Measurements from ENCODE around the gene ROR2.

Gene ROR2

DNA sequence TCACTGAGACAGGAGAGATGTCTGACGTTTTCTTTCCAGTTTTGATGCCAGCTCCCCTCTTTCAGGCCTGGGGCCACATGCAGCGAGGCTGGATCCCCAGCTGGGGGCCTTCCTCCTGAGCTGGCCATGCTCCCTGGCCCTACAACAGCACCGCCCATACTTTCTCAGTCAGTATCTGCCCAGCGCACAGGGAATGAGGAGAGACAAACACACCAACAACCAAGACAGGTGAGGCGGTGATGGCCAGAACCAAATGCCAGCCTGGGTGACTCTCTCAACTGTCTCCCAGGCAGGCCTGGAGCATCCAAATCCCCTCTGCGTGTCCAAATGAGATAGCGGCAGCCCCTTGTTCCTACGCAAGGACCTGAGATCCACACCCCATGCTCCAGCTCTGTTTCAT lies 109.6 kb downstream of the ROR2 start:
- no peak for DNase-seq

DNA sequence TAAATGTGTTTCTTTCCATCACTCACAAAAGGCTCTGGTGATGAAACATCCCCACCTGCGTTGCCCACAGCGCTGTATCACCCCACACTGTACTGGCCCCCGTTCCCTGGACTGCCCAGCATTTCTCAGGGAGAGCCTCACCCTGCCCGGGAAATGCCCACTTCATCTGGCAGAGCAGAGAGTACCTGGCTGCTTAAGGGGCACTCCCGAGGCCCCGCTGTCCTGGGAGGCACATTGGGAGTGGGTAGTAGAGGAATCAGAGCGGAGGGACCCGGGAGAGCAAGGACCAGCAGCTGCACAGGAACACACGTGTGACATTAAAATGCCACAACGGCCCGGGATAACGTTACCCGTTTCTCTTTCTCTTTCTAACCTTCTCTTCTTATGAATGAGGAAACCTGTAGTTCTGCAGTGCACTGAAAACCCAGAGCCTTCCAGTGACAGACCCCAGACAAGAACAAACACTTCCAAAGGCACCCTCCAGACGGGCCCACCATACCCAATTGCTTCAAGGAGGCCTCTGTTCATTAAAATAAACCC lies 110.0 kb downstream of the ROR2 start:
- DNase-seq: no peak

DNA sequence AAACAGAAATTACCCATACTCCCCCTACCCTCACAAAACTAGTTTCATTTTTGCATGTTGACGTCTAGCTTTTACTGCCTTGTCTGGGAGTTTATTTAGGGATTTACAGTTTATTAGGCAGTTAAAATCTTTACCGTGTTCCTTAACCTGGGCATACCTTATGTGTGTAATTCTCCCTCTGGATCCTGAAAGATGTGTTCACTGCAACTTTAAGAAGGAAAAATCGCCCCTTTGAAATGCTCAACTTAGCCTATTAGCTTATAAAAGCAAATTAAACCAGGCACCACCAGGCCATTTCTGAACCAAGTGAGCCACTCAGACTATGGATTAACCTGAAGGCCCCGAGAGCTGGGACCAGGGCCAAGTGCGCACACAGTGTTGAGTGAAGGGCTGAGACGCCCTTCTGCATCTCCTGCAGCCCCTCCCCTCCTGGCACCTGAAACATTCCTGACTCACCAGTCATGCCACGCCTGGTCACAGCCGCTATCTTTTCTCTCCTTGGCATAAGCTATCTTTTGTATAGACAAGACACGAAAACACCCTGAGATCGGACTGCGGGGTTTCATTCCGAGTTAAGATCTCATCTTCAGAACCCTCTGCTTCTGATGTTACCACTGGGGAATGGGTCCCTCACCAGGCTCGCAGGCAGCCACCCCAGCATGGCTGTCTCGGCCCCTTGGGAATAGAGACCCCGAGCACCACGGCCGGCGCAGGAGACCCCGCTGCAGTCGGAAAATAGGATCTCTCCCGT lies 111.9 kb downstream of the ROR2 start:
- DNase-seq: no peak

DNA sequence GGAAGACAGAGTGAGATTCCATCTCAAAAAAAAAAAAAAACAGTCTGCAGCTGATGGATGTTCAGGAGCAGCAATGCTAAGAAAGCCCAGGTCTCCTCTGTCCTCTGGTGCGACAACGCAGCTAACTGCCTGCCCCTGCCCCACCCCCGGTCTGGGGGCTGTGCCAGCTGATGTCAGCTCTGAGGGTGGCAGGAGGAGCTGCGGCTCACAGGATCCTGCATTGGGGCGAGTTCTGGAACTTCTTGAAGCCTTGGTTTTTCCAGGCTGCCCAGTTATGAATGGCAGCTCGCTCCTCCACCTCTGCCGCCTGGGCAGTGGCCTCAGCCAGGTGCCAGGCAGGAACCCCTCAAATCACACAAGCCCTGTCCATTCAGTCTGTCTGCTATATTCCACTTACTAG lies 113.5 kb downstream of the ROR2 start:
- no peak for DNase-seq

DNA sequence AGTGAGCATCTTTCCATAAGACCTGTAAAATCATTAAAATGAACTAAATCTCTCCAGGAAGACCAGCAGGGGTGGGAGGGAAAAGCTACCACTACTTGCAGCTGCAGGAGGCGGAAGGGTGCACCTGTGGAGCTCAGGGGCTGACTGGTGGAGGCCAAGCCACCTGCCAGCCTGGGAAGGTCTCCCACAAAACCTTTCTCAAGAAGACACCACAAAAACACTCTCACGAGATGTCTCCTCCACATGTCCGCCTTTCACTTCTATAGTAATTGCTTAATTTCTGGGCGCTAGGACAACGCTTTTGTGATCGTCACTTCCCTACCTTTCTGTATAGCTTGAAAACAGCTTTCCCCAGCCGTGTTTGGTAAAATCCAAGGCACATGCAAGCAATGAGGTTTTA lies 114.4 kb downstream of the ROR2 start:
- no peak for DNase-seq

DNA sequence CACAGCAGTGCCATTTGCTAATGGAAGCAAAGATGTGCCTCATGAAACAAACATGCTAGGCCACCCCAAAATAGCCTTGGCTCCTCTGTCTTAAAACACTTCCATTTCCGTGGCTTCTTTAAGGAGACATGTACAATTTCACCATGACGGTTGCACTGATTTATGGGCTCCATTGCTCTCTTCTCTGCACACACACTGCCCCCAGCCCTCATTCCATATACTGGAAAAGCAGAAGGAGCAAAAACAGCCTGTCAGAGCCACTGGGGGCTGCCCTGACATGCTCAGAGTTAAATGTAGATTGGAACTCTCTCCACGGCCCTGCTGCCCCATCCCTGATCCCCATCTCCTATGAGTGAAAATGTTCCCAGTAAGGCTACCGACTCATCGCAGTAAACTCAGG lies 114.8 kb downstream of the ROR2 start:
- DNase-seq: no peak

DNA sequence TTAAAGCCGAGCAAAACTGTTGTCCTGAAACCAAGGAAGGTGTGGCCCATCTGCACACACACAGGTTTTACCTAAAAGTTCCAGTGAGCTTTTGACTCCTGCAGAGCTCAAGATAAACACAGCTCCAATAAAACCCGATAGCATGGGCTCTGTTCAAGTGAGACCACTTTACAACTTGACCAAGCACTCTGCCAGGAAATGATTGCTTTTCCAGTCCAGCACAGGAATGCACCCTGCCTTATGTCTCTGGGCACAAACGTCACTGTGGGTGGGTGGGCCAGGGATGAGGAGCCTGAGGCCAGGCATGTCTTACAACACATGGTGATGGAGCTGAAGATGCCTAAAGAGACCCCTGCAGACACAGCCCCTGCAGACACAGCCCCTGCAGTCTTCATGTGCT lies 115.3 kb downstream of the ROR2 start:
- DNase-seq: no peak

DNA sequence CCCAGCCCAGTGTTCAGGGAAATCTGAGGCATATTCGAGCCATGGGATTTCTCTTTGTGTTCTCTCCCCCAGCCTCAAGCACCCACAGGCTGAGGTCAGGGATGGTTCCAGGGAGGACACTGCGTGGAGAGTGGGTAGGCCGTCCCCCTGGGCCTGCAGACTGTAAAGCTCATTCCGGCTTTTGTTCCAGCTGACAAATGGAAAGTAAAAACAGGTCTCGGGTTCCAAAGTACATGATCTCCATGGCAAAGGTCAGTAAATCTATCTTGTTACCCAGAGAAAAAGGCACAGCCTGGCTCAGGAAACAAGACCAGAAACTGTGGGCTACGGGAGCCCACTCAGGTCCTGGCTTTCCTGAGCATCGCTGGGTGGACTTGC lies 116.2 kb downstream of the ROR2 start:
- no peak for DNase-seq

DNA sequence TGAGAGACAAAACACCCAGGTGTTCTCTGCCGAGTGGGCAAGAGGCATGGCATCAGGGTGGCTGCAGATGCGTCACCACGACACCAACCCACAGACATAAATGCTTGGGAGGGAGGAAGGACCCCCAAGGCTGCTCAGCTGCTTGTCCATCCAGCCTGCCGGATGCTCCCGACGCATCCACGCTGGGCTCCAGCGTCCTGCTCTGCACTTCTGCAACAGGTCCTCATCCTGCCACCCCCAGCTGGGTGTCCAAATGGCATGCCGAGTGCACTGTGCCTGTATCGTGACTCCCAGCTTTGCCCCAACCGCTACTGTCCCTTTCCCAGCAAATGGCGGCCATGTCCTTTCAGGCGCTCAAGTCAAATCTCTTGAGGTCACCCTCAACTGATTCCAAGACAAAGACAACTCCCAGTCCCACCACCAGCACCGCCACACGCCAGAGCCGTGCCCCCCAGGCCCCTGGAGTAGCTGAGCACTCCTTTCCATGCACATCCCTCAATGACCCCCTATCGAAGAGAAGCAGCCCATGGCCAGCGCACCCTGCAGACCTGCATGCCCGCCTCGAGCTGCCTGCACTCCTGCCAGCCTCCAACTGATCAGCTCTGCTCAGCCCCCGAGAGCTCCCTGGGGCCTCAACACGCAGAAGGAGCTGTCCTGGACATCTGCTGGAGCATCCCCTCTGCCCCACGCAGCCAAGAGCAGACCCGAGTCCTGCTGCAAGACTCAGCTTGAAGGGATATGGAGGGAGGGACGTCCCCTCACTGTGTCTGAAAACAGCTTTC lies 116.7 kb downstream of the ROR2 start:
- DNase-seq: no peak

DNA sequence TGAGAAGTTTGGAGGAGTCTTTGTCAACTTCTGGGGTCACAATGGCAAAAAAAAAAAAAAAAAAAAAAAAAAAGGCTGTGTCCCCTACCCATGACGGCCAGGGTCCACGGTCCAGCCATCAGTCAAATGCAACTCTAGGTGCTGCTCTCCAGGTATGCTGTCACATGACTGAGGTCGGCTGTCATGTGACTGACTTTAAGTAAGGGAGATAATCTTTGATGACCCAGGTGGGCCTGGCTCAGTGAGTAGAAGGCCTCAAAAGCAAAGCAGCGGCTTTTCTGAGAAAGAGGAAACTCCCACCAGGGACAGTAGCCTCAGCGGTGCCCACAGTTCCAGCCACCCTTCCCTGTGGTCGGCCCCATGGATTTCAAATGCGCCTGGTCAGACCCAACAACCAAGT lies 117.7 kb downstream of the ROR2 start:
- no peak for DNase-seq

DNA sequence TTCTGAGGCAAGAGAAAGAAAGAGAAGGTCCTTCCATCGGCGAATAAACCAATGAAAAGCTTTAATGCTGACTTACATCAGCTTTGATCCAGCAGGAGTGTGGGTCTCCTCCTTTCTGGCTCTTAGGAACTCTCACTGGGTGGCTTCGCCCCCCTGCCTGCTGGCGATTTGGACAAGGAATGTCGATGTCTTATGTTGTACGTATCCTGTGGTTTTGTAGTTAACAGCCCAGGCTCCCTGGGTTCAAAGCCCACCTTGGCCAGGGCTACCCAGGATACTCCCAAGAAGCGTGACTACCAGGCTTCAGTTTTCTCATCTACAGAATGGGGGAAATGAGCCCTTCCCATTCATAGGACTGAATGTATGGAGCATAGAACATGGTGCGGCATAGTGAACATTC lies 124.2 kb downstream of the ROR2 start:
- DNase-seq: no peak

DNA sequence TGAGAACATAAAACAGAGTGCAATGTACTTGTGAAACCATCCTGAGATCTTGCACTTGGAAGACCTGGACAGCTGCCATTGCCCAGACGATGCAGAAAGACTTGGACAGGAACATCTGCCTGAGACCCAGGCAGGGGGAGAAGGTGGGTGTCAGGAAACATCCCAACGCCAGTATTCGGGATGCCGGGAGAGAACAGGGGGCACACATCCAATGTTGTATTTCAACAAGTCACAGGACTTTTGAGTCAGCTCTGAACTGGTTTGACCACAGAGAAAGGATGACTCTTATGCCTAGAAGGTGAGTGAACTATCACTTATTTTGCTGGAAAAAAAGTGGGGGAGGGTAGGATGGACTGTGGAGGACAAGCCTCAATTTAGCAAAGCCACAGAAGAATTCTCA lies 124.6 kb downstream of the ROR2 start:
- DNase-seq: no peak

DNA sequence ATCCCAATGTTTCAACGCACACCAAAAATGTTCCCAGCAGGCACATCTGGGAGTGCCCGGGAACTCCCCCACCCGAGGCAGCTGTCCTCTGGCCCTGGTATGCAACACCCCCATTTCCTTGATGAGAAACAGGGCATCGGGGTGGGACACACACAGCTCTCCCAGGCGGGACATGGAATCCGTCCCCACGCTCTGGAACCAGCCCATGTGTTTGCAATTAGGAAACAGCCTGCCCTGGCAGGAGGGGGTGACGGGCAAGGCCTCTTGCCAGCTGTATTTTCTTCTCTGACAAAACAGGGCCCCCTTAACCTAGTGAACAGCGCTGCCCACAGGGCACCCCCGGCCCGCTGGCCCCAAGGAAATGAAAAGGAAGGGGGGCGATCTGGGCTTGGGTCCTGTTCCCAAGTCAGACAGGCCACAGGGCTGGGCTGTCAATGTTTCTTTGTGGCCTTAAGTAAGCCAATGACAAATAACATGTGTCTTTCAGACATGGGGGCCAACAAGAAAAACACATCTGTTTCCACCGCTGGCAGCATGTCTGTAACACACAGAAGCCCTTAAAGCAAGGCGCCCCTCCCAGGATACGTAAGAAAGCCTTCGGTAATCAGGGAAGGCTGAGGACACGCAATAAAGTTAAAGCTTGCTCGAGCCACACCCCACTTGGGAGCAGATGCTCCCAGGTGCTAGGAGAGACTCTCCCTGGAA lies 125.3 kb downstream of the ROR2 start:
- DNase-seq: no peak

DNA sequence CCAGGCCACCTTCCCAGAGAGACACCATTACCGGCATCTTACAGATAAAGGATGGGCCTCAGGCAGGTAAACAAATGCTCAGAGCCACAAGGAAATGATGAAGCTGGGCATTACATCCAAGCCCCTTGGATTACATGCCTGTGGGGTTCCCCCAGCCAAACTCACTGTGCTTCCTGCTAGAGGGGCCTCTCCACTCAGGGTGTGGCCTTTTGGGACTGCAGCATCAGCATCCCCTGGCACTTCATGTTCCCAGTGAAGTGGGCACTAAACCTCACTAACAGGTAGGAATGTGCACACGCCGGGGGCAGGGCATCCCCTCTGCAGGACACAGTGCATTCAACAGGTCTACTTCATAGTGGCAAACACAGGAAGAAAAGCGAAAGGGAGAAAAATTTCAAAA lies 125.9 kb downstream of the ROR2 start:
- DNase-seq: no peak

DNA sequence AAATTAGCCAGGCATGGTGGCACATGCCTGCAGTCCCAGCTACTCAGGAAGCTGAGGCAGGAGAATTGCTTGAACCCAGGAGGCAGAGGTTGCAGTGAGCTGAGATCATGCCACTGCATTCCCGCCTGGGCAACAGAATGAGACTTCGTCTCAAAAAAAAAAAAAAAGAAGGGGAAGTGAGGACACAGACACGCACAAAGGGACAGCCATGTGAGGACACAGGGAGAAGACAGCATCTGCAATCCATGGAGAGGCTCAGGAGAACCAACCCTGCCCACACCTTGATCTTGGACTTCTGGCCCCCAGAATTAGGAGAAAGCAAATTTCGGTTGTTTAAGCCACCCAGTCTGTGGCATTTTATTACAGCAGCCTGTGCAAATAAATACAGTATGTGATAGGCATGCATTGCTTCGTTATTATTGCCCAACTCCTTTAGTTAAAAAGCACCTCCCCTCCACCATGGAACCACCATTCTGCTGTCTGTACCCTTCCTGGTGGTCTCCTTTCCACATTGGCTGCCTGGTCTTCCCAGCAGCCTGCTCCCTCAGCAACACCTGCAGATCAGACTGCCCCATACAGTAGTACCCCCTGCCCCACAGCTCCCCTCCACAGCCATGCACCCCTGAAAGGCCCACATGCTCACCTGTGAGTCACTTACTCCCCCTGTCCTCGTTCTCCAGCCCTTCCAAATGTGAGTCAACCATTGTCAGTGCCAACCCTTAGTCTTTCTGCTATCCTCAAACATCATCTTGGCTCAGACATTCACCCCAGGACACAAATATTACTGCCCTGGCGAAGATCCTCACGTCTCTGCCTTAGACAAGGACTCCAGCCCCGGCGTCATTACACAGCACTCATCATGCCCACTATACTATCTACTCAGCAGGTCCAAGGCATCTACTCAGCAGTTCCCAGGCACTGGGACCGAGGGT lies 128.8 kb downstream of the ROR2 start:
- DNase-seq: no peak

DNA sequence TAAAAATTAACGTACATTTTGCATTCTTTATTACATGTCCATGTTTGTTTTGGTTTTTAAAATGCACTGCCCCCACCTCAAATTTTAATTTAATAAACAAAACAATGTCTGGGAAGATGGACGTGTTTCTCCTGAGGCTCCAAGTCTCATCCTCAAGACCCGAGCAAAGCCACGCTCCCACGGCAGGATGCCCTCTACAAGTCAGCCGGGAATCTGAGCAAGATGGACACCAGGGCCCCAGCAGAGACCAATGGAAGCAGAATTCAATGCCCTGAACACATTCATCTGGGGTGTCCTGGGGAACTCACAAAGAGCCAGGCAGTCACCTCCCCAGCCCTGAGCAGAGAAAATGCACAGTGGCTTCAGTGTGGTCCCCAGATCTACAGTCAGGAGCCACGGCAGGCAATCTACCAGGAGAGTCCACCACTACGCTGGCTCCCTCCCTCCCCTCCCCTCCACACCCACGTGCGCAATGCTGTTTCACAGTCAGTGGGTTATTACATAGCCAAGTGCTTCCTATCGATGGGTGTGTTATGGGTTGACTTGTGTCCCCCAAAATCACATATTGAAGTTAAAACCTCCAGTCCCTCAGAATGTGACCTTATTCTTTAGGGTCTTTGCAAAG lies 129.8 kb downstream of the ROR2 start:
- DNase-seq: no peak

DNA sequence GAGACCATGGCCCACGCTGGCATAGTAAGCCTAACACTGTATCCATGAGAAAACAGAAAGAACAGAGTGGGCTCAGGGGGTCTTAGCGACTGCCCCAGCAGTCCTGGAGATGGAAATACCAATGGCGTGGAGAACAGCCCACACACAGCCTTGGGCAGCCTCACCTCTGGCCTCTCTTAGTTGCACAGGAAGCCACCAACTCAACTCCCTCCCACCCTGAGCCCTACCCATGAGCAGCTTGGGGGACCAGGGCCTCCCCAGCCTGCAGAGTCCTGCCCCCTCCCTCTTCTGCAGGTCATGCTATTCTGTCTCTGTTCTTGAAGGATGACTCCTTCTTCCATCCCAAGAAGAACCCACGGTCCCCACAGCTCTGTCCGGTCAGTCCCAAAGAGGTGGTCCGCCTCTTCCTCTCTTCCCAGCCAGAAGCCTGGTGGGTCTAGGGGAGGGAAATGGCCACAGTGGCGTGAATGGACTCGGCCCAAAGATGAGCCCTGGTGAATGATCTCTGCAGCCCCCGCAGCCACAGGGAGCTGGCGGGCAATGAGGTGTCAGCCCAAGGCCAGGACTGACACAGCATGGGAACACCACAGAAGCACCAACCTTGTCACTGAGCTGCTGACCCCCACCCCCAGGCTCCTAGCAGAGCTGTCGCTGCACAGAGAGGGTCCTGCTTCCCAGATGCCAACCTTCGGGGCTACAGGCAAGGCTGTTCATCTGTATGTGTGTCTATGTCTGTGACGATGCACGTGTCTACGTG lies 131.2 kb downstream of the ROR2 start:
- no peak for DNase-seq

DNA sequence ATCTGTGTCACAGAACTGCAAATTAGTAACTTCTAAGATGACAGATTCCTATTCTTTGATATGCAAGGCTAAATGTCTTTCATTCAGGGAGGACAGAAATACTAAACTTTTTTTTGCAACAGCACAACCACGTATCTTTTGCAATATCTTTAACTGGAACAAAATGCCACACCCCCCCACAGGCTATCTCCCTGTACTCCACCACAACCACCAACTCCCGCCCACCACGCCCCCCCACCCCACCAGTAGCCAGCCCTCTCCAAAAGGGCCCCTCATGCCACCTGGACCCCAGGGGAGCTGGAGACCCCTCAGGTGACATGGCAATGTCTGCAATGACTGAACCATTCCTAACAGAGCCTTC lies 131.8 kb downstream of the ROR2 start:
- no peak for DNase-seq

DNA sequence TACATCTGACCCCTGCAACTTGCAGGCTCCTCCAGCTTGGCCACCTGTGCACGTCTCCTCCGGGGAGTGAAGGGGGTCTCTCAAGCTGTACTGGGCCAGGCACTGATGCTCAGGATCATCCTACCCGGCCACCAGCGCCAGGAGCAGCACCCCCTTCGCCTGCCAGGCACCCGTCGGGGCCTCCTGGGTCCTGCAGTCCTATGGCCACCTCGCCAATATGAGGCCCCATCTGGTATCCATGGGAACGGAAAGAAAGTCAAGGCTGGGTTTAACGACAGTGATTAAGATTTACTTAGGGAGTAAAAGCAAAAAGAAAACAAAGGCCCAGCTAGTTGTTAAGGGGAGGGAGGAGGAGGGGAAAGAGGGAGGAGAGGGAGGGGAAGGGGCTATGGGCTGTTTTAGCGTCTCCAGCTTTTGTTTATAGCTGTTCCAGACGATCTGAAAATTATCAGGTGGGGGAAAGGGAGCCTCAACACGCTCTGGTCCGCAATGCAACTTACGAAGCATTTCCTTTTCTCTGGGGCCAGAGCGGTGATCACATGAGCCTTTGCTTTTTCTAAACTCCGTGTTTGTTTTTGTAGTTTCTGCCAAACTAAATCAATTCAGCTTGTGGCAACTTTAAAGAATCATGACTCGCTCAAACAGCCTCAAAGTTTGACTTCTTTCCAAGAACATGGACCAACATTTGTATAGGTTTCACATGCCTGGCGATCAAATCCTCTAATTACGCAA lies 132.4 kb downstream of the ROR2 start:
- no peak for DNase-seq

DNA sequence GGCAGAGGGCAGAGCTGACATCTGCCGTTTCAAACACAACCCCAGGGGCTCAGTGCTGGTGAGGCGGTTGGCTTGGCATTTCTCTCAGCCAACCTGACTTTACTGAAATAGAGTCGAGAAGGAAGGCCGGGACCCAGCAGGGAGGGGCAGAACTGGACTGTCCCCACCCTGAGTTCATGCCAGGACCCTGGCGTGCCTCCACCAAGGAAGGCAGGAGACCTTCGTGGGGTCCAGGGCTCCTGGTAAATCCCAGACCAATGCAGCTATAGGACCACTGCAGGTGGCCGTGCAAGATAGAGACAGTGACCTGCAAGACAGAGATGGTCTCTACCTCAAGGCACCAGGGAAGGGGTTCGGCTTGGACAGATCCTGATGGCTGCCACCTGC lies 132.9 kb downstream of the ROR2 start:
- no peak for DNase-seq

DNA sequence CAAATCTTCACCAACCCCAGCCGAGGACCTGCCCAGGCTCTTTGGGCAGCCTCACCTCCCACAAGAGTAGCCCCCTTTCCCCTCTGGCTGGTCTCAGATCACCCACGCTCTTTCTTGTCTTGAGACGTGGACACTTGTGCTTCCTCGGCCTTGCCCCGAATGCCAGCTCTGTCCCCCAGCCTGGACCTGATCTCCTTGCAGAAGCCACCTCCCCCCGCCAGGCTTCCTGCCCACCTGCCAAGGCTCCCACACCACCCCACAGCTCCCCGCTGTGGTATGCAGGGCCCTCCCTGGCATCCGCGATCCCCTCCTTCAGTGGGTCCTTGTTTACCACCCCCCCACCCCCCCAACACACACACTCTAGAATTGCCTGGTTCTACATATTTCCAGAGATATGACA lies 133.7 kb downstream of the ROR2 start:
- DNase-seq: no peak

Measured in stimulated activated CD4-positive, alpha-beta T cell treated with anti-CD3 and anti-CD28 coated beads, Interleukin-2, amount 100 ng/mL, for 48 hours (primary cell).